Renal pelvis (tissue), 12 donors: ENCODE measurements around the gene CYP26A1. TPM values are rescaled to one million over a fixed set of nuclear protein-coding genes. Genes with fewer than 3 reads are reported as not detected.

ENCODE experiments used
- DNase-seq: peaks from one replicate; pipeline ENCODE4 v3.0.0-alpha.2; 2013
- long read RNA-seq, 16 experiments: transcript quantifications; one replicate each; lab custom pipeline, GENCODE V29; 2026
- polyA plus RNA-seq, 3 donors: library from polyadenylated mRNA; unstranded; fragments of 120-200 nt; gene quantifications; one replicate each; pipeline ENCODE4 v1.2.1, GENCODE V29; 2013; ENCODE audit not compliant: insufficient read length in 3 of 3

CYP26A1 gene, protein sequence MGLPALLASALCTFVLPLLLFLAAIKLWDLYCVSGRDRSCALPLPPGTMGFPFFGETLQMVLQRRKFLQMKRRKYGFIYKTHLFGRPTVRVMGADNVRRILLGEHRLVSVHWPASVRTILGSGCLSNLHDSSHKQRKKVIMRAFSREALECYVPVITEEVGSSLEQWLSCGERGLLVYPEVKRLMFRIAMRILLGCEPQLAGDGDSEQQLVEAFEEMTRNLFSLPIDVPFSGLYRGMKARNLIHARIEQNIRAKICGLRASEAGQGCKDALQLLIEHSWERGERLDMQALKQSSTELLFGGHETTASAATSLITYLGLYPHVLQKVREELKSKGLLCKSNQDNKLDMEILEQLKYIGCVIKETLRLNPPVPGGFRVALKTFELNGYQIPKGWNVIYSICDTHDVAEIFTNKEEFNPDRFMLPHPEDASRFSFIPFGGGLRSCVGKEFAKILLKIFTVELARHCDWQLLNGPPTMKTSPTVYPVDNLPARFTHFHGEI
- polyA plus RNA-seq = under 1 TPM in 1 of 3 donors, not detected in 2; 0.30 TPM
- long read RNA-seq, donor 1 = 0 reads
- long read RNA-seq, donor 2 = 0 reads
- long read RNA-seq, donor 3 = 0 reads
- long read RNA-seq, donor 4 = 0 reads
- long read RNA-seq, donor 5 = 0 reads
- long read RNA-seq, donor 6 = 0 reads
- long read RNA-seq, donor 7 = 0 reads
- long read RNA-seq, donor 8, partial matches to known transcripts = 0 of 1 reads
- long read RNA-seq, donor 8, other reads (novel, unspliced or antisense) = 0 of 1 reads
- long read RNA-seq, donor 9 = 0 reads
- long read RNA-seq, donor 10 = 0 reads
- long read RNA-seq, donor 11 = 0 reads
- long read RNA-seq, donor 12 = 0 reads
- long read RNA-seq, donor 13 = 0 reads
- long read RNA-seq, donor 14 = 0 reads
- long read RNA-seq, donor 15 = 0 reads
- long read RNA-seq, donor 16 = 0 reads

DNA sequence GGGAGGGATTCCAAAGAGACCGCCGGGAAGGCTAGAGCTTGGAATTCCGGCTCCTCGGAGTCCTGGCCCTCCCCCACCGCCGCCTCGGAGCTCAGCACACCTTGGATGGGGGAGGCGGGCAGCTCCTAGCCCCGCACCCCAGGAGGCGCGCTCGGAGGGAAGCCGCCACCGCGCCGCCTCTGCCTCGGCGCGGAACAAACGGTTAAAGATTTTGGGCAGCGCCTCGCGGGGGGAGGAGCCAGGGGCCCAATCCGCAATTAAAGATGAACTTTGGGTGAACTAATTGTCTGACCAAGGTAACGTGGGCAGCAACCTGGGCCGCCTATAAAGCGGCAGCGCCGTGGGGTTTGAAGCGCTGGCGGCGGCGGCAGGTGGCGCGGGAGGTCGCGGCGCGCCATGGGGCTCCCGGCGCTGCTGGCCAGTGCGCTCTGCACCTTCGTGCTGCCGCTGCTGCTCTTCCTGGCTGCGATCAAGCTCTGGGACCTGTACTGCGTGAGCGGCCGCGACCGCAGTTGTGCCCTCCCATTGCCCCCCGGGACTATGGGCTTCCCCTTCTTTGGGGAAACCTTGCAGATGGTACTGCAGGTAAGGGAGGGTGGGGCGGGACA lies at the start of gene CYP26A1:
Gene CYP26A1, plus strand, starts transcription at position 355 of the 608 bp plus-strand sequence. Its CDS starts 42 bp downstream, at position 397.
- no peak for DNase-seq

DNA sequence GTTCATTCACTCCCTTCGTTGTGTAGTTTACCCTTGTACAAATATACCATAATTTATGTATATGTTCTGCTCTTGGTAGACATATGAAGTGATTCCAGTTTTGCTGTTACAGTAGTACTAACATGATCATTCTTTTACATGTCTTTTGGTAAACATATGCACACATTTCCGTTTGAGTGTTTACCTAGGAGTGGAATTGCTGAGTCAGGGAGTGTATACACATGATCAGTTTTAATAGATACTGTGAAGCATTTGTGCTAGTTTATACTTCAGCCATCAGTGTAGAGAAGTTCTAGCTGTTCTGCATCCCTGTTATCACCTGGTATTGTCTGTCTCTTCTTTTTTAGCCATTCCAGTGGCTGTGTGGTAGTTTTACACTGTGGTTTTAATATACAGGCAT lies 47.6 kb upstream of the CYP26A1 start:
- no peak for DNase-seq

DNA sequence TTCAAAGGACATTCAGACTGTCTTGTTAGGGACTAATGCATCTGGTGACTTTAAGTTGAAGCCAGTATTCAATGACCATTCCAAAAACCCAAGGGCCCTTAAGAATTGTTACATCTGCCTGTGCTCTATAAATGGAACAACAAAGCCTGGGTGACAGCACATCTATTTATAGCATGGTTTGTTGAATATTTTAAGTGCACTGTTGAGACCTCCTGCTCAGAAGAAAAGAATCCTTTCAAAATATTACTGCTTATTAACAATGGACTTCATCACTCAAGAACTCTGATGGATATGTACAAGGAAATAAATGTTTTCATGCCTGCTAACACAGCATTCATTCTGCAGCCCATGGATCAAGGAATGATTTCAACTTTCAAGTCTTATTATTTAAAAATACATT lies 46.2 kb upstream of the CYP26A1 start:
- DNase-seq = no peak

DNA sequence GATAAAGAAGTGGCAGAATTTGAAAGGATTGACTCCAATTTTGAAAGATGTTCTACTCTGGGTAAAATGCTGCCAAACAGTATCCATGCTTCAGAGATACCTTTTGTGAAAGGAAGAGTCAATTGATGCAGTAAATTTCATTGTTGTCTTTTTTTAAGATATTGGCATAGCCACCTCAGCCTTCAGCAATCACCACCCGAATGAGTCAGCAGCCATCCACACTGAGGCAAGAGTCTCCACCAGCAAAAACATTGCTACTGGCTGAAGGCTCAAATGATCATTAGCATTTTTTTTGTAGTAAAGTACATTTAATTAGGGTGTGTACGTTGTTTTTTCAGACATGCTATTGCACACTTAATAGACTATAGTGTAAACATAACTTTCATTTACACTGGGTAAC lies 44.8 kb upstream of the CYP26A1 start:
- DNase-seq = no peak

DNA sequence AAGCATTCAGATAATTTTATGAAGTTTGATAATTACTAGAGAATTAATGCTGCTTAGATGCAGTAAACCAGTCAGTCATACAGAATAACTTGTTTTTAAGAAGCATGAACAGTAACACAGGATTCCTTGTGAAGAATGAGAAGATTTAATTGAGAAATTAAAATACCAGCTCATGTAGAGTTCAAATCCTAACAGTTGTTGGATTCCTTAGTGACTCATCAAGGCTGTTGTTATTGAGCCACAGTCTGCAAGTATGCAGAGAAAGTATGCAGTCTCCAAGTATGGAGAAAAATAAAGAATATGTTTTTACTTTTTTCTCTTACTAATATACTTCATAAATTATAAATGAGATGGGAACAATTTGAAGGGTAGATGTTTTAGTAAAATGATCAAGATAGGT lies 43.3 kb upstream of the CYP26A1 start:
- no peak for DNase-seq

DNA sequence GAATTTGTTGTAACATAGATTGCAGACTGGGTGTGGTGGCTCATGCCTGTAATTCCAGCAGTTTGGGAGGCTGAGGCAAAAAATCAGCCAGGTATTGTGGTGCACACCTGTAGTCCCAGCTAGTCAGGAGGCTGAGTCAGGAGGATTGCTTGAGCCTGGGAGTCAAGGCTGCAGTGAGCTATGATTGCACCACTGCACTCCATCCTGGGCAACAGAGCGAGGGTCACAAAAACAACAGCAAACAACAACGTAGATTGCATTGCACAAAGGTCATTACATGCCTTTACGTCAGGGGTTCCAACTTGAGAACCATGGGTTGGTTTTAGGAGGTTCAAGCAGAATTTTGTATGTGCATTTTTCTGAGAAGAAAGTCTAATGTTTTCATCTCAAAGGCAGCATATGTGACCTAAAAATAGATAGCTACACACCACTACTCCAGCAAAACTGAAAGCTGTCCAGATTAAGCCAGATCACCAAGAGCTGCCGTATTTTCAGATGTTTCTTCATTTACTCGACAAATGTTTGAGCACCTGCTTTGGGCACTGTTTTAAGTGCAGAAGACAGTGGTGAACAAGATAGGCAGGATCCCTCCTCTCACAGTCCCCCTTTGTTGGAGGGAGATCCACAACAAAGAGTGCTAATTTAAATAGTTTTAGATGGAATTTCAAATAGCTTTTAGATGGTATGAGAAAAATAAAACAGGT lies 41.4 kb upstream of the CYP26A1 start:
- no peak for DNase-seq

DNA sequence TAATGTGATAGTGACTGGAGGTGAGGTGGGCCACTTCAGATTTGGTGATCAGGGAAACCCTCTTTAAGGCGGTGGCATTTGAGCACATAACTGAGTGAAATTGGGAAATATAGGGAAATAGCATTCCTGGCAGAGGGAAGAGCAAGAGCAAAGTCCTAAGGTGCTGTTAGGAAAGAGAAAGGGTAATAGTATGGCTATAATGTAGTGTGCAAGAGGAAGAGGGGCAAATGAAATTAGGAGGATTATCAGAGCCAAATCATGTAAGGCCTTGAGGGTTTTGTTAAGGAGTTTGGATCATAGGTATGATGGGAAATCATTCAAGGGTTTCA lies 40.9 kb upstream of the CYP26A1 start:
- no peak for DNase-seq

DNA sequence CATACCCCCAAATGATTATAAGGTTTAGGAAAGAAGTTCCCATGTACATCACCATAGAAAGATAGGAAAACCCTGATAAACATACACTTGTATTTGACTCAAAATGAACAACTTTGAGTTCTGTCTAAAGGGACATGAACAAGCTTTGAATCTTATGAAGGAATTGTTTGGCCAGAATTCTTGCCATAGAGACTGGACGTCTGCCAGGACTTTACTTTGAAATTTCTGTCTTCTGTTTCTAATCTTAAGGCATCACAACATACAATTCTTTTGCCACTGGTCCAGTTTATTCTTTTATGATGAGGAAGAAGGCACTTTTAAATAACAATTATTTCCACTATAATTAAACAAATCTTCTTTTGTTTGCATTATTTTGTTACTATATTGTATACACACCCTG lies 39.3 kb upstream of the CYP26A1 start:
- DNase-seq = no peak

DNA sequence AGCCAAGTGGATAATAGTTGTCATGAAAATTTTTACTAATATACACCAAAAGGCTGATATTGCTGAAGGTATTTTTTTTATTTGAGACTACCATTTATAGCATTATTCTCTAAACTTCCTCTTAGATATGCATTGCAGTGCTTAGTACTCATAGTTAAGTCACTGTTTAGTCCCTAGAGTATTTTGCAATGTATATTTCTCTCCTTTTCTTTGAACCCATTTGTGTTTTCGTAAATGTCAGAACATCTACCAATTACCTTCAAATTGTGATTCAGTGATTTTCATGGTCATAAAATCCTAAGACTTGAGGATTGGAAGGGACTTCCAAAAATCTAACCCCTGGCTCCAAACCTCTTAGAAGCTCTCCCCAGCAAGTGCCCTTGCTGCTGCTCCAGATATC lies 34.6 kb upstream of the CYP26A1 start:
- no peak for DNase-seq

DNA sequence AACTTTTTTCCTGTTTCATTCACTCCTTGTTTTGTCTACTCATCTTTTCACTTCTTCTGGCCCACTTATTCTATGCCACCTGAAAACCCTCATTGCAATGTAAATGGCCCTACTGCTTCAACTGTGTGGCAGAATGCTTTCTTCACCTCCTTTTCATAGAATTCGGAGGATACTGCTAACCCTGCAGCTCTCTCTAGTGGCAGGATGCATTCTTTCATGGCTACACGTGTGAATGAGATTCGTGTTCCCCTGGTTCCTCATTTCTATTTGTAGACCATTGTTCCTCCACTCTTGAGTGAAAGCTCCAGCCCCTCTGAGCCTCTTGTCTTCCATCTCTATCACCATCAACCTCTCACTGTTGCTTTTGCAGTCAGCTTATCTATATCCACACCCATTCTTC lies 34.0 kb upstream of the CYP26A1 start:
- no peak for DNase-seq

DNA sequence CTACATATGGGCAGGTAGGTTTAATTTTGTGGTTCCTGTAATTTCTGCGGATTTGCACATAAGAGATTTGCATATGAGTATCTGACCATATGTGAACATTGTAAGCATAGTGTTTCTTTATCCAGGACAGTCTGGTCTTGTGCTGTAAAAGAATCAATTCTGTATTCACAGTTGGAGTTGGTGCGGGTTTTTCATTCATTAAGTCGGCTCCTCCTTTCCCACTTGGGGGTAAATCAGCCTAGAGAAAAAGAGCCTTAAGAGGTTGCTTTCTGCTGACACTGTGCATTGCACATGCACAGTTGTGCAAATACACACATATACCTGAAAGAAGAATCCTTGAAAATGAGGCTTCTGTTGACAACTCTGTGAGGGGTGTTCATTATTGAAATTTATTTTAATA lies 19.2 kb upstream of the CYP26A1 start:
- no peak for DNase-seq

DNA sequence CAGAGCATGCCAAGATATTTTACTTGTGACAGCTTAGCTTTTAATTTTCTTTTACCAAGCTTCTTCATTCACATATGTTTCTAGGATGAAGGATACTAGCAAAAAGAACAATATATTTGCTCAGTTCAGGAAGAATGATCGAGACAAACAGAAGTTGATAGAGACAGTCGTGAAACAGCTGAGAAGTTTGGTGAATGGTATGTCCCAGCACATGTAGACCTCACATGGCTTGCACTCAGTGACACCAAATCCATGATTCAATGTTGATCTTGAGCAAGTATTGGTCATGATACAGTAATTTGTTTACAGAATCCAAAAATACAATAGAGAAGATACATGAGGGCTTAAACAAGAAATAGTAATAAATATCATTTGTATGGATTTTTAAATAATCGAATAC lies 15.6 kb upstream of the CYP26A1 start:
- no peak for DNase-seq

DNA sequence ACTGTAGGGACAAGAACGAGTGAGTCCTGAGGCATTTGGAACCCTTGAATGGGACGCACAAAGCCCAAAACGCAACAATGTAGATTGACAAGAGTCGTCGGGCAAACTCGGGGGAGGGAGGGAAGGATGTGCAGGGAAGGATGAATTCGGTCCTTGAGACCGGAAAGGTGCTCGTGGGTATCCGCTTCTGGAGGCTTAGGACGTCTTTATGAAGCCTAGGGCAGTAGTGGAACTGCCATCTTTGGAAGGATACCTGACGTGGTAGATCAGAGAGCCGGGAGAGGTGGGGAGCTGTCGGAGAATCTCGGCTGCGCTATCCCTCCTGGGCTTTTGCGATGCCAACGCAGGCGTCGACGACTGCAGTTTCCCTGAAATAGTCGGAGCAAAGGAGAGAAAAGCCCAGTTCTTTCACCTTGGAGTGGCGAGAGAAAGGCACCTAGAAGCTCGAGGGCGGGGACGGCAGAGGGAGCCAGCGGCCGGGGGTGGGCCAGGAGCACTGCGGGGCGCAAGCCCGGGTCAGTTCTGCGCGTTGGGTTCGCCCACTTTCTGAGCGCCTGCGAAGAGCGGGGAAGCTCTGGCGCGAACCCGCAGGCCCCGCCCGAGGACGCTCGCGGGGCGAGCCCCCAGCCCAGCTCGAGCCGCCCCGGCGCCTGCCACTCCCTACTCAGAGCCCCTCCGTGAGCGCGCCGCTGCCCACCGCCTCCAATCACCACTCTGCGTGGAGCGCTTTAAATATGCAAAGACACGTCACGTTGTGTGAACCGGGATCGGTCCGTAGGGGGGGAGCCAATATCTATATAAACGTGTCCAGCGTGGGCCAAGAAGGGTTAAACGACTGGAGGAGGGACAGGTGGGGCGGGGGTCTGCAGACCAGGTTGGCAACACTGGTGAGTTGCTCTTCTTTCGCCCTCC lies 13.5 kb upstream of the CYP26A1 start, which contains the start of gene CYP26C1:
Gene CYP26C1, plus strand, starts transcription at position 824 of the 912 bp plus-strand sequence. CDS start 466 bp downstream, outside the sequence.
- no peak for DNase-seq

DNA sequence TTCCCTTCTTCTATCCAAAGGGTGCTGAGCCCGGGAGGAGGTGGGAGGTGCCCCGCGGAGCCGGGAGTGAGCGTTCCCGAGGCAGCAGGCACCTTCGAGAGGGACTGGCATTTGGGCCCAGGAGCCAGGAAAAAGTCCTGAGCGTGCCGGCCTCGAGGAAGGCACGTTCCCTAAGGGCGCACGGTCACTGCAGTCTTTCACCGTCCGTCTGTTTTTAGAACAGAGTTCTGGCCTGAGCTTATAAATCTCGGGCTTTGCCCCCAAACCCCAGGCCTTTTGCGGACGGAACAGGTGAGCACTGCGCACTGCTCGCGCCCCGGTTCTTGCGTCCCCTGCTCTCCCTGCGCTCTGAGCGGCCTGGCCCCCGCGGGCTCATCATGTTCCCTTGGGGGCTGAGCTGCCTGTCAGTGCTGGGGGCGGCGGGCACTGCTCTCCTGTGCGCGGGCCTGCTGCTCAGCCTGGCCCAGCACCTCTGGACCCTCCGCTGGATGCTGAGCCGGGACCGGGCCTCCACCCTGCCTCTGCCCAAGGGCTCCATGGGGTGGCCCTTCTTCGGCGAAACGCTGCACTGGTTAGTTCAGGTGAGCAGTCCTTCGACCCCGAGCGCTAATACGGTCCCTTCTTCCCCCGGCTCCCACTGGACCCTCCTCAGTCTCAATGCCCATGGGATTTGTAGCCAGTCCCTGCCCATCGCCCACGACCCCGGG lies 12.7 kb upstream of the CYP26A1 start:
- DNase-seq = no peak

DNA sequence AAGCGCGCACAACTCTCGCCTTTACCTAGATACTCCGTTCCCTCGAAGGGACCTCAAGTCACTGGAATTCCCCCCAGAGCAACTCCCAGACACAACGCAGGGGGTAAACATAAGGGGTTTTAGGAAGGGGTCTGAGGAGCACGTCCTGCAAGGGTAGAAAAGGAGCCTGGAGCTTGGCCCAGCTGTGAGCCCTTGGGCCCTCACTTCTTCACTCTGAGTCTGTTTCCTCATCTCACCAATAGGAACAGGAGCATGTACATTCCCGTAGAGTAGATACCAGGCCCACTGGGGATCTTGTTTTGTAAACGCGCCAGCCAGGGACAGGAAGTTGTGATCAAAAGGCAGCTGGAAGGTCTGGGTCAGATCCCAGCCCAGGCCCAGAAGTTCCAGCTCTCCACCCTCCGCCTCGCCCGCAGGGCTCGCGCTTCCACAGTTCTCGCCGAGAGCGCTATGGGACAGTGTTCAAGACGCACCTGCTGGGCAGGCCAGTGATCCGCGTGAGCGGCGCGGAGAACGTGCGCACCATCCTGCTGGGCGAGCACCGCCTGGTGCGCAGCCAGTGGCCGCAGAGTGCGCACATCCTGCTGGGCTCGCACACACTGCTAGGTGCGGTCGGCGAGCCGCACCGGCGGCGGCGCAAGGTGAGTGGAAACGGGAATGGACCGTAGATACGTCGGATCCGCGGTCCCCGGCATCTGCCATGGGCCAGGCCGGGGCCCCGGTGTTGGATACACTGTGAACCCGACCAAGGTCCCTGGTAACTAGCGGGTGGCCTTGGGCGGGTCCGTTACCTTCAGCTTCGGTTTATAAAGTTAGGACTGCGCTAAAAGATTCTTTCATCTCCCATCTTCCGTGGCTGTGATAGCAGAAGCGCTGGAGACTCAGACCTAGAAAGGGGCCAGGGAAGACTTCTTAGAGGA lies 11.8 kb upstream of the CYP26A1 start:
- no peak for DNase-seq

DNA sequence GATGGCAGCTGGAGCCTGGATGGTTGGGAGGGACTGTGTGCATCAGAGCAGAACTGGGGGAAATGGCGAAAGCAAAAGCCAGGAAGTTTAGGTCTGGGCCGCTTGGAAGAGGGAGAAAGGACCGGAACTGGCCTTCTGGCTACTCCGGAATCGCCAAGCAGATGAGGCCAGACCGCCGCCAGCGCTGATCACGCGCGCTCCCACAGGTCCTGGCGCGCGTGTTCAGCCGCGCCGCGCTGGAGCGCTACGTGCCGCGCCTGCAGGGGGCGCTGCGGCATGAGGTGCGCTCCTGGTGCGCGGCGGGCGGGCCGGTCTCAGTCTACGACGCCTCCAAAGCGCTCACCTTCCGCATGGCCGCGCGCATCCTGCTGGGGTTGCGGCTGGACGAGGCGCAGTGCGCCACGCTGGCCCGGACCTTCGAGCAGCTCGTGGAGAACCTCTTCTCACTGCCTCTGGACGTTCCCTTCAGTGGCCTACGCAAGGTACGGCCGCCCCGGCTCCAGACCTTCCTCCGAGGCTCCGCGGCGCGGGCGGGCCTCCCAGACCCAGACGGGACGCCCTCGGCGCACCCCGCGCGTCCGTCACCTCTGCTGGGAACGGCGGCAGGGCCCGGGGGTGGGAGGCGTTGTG lies 11.1 kb upstream of the CYP26A1 start:
- DNase-seq = no peak

DNA sequence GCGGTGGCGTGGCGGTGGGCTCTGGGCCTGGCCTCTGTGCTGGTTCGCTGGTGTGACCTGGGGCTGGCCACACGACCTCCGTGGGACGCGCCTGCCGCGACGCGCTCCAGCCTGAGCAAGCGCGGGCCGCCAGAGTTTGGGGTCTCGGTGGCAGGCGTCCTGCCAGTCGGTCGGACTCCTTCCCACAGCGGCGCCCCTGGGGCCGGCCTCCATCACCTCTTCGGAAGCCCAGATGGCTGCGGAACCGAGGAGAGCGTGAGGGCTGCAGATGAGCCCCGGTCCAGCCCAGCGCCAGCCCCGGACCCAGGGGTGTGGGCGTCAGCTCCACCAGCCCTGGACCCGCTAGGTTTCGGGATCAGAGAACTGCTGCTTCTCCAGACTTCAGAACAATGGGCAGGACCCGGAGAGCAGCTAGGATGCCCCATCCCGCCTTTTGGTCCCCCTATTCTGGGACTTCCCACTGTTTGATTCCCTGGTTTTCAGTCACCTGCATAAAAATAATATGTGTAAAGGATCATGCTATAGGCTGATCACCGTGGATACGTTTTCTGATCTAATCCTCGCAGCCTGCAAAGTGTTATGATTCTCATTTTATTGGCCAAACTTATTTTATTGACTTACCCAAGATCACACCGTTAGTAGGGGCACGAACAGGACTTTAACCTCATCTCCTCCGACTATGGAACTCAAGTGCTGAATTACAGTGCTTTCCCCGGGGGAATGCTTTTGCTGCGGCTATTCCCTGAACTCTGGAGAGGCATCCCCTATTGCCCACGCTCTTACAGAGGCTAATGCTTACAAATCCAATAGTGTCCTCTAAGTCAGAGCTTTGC lies 10.3 kb upstream of the CYP26A1 start:
- no peak for DNase-seq
